HepG2 (cell line): ENCODE data around the gene SYT7. TPM values are rescaled to one million over a fixed set of nuclear protein-coding genes. Genes with fewer than 3 reads are reported as not detected.

Experiments used
- ATAC-seq: fragments of 200-7000 bp; cut with Tn5 transposase; 3 replicates; pipeline ENCODE4 v1.9.1; 2020; ENCODE audit warnings: mild to moderate bottlenecking, moderate library complexity
- BruUV-seq: library from RNA; stranded (reverse); fragments of 400-500 nt; replicated peaks from 2 replicates; lab custom pipeline; 2021; lab: Mats Ljungman, UMichigan
- CTCF ChIA-PET: fragments of 300-600 bp; formaldehyde crosslinking; extraction: SDS; loops from one replicate; lab custom pipeline; 2021; ENCODE audit warnings: low total read pairs, inconsistent platforms, low intra/inter-chr PET ratio; lab: Yijun Ruan, JAX
- POLR2A ChIA-PET: fragments of 350-600 bp; sonication (Branson Sonifier 250); formaldehyde crosslinking; loops from one replicate; lab custom pipeline; 2020; ENCODE audit warnings: antibody characterized with exemption, inconsistent platforms; lab: Yijun Ruan, JAX
- DNase-seq: peaks from one replicate; pipeline ENCODE4 v3.0.0-alpha.2; 2015; ENCODE audit warnings: low spot score
- FAIRE-seq: peaks from 3 replicates; lab custom pipeline; 2011; peaks lifted over from hg19 to GRCh38; lab: Jason Lieb, UNC
- H2AFZ ChIP-seq: one replicate; pipeline ENCODE4 v1.6.1; 2011; ENCODE audit warnings: low read length, inconsistent platforms
- H3K27ac ChIP-seq: fragments of 300-600 bp; 3 replicates; pipeline ENCODE4 v1.8.0; 2011; ENCODE audit warnings: mixed run types, mild to moderate bottlenecking, mixed read lengths, low read length, inconsistent platforms; ENCODE audit not compliant: insufficient read depth; ENCODE audit errors: extremely low read length
- H3K27me3 ChIP-seq, 2 experiments: fragments of 200-600 bp in 1 of 2; 2 replicates in 1 of 2; 3 replicates in 1 of 2; pipeline versions ENCODE4 v1.6.0 to v1.8.0; 2011; ENCODE audit warnings: low read length in 2 of 2, mild to moderate bottlenecking in 2 of 2, moderate library complexity in 2 of 2, inconsistent platforms in 1 of 2; ENCODE audit not compliant: insufficient read depth in 2 of 2, control insufficient read depth in 1 of 2
- H3K36me3 ChIP-seq, 2 experiments: fragments of 200-600 bp in 1 of 2; replicated peaks in 1 of 2; 2 replicates in 1 of 2; 3 replicates in 1 of 2; pipeline versions ENCODE4 v1.5.1 to v1.8.0; 2011; ENCODE audit warnings: low read length in 2 of 2, inconsistent platforms in 1 of 2; ENCODE audit not compliant: insufficient read depth in 2 of 2, control insufficient read depth in 1 of 2
- H3K4me1 ChIP-seq: 2 replicates; pipeline ENCODE4 v1.5.1; 2012; ENCODE audit warnings: low read length, inconsistent platforms; ENCODE audit not compliant: insufficient read depth
- H3K4me2 ChIP-seq: 2 replicates; pipeline ENCODE4 v1.6.0; 2011; ENCODE audit warnings: low read depth, low read length, inconsistent platforms
- H3K4me3 ChIP-seq, 3 experiments: fragments of 200-600 bp in 1 of 3; sonication (generic), shearing (Covaris generic) in 1 of 3; replicated peaks in 1 of 3; 2 replicates each; pipeline ENCODE4 v1.5.1; 2011 to 2016; ENCODE audit warnings: low read length in 3 of 3, inconsistent platforms in 2 of 3, low read depth in 2 of 3, mild to moderate bottlenecking in 2 of 3, control low read depth in 1 of 3, mixed read lengths in 1 of 3; ENCODE audit not compliant: insufficient read depth in 1 of 3
- H3K79me2 ChIP-seq: one replicate; pipeline ENCODE4 v1.6.1; 2011; ENCODE audit warnings: low read length, inconsistent platforms; ENCODE audit not compliant: insufficient read depth
- H3K9ac ChIP-seq: 2 replicates; pipeline ENCODE4 v1.6.0; 2011; ENCODE audit warnings: mild to moderate bottlenecking, low read depth, low read length, inconsistent platforms; ENCODE audit not compliant: insufficient read depth
- H3K9me3 ChIP-seq: 2 replicates; pipeline ENCODE4 v1.5.1; 2012; ENCODE audit warnings: mild to moderate bottlenecking, low read length
- H4K20me1 ChIP-seq: 2 replicates; pipeline ENCODE4 v1.6.0; 2011; ENCODE audit warnings: inconsistent platforms, mild to moderate bottlenecking, low read length, moderate library complexity; ENCODE audit not compliant: insufficient read depth
- CREB1 ChIP-seq, 2 experiments: fragments of 450-650 bp in 1 of 2; IDR thresholded peaks; 2 replicates each; pipeline ENCODE4 v1.6.1; 2016 to 2017; ENCODE audit warnings: control low read depth in 1 of 2, mild to moderate bottlenecking in 1 of 2, missing compliant biosample characterization in 1 of 2, missing genetic modification characterization in 1 of 2
- CSRNP2 ChIP-seq: sonication (generic); formaldehyde crosslinking; conservative IDR thresholded peaks from 2 replicates; pipeline ENCODE4 v1.8.0; 2022; ENCODE audit warnings: low read depth, missing genetic modification reagents
- POLR2AphosphoS2 ChIP-seq: IDR thresholded peaks from 2 replicates; pipeline ENCODE4 v1.6.1; 2011; ENCODE audit warnings: low read depth, low read length, improper control_type of control experiment
- RERE ChIP-seq: IDR thresholded peaks from 2 replicates; pipeline ENCODE4 v1.6.1; 2016; ENCODE audit warnings: low read depth, missing genetic modification reagents, missing compliant biosample characterization
- RFX3 ChIP-seq: IDR thresholded peaks from 2 replicates; pipeline ENCODE4 v1.6.1; 2016; ENCODE audit warnings: missing biosample characterization, missing genetic modification reagents
- SP2 ChIP-seq: sonication (generic); formaldehyde crosslinking; IDR thresholded peaks from 2 replicates; pipeline ENCODE4 v1.5.1; 2020; ENCODE audit warnings: mild to moderate bottlenecking, missing genetic modification reagents
- YEATS2 ChIP-seq: sonication (generic); formaldehyde crosslinking; IDR thresholded peaks from 2 replicates; pipeline ENCODE4 v1.4.0; 2020; ENCODE audit warnings: missing genetic modification reagents, borderline replicate concordance
- ZFAT ChIP-seq: sonication (generic); formaldehyde crosslinking; conservative IDR thresholded peaks from 2 replicates; pipeline ENCODE4 v1.8.1; 2023; ENCODE audit warnings: missing genetic modification reagents, inconsistent platforms
- ZFX ChIP-seq: sonication (generic); formaldehyde crosslinking; IDR thresholded peaks from 2 replicates; pipeline ENCODE4 v1.4.0; 2020; ENCODE audit warnings: mild to moderate bottlenecking, low read depth, missing genetic modification reagents, moderate library complexity
- ZNF782 ChIP-seq: sonication (generic); formaldehyde crosslinking; IDR thresholded peaks from 2 replicates; pipeline ENCODE4 v1.4.0; 2020; ENCODE audit warnings: missing genetic modification reagents, mild to moderate bottlenecking, borderline replicate concordance
- WGBS: methylation state at CpG from one replicate; pipeline ENCODE4 v1.1.6; 2017; ENCODE audit warnings: low lambda C conversion rate; 5-methylcytosine and 5-hydroxymethylcytosine counted together
- in situ Hi-C: cut with HindIII; loops from 2 replicates; pipeline ENCODE4 v1.10.0; 2017; ENCODE audit warnings: low pct_unique_long_range_greater_than_20kb; ENCODE audit not compliant: extremely low pct_ligation_motif_present
- intact Hi-C: fragments of 100-400 bp; cut with micrococcal nuclease; formaldehyde crosslinking; loops from one replicate; pipeline ENCODE4 v1.10.0; 2022; ENCODE audit not compliant: unreplicated experiment
- polyA plus RNA-seq, 8 experiments: library from polyadenylated mRNA; depleted of rRNA in 3 of 8; stranded (reverse) in 7 of 8; unstranded in 1 of 8; fragments of >200 nt; fragmentation: Illumina TruSeq in 4 of 8; extraction: Trizol in 4 of 8; gene quantifications; 2 replicates each; pipeline versions ENCODE4 v1.2.1 to v1.2.3, GENCODE V29; 2011 to 2016; ENCODE audit warnings: low read depth in 4 of 8, missing spikeins in 1 of 8, mixed read lengths in 1 of 8; ENCODE audit not compliant: insufficient read depth in 1 of 8
- total RNA-seq, 5 experiments: library from RNA; depleted of rRNA; stranded (reverse); fragments of >200 nt; fragmentation: Illumina TruSeq; extraction: Trizol; gene quantifications; 2 replicates each; pipeline ENCODE4 v1.2.3, GENCODE V29; 2016; ENCODE audit warnings: low read depth in 1 of 5

Gene SYT7
- total and polyA plus RNA-seq, 2 of the 13 experiments (the other 11 are each of a cell fraction or from before 2014, with no cell fraction given), result 1.4 to 4.4 TPM

GRCh38 chr11:61486011-61486620 lies 94.8 kb downstream of the SYT7 start:
- peaks cover 2 to 39% of the 10 kb centered on the region in 2 experiments for H3K27me3 ChIP-seq
- in situ Hi-C loops (no loop called here), intact Hi-C loops (no loop called here)
- no peaks in the 10 kb centered on the region for H3K9me3 ChIP-seq
- FAIRE-seq (no peak), DNase-seq (no peak), ATAC-seq (no peak)
- no peak overlapping the region for H3K4me2 ChIP-seq
- no peak overlapping the region for H2AFZ ChIP-seq
- ChIA-PET CTCF (no interaction called here), POLR2A (no interaction called here)
- WGBS, result 16% methylated on average over 4 of the region's 6 CpGs
- no peak overlapping the region for H3K27ac ChIP-seq
- H3K36me3 ChIP-seq, result no peaks in the 10 kb centered on the region
- H4K20me1 ChIP-seq, result no peaks in the 10 kb centered on the region
- H3K4me1 ChIP-seq, result peaks cover 67% of the 10 kb centered on the region
- no peak overlapping the region for H3K4me3 ChIP-seq
- no peak for TF ChIP-seq ZFX
- TF ChIP-seq SP2 (CRISPR knock-in tag), result no peak
- no peak for TF ChIP-seq RFX3 (CRISPR knock-in tag)
- no peaks in the 10 kb centered on the region for H3K79me2 ChIP-seq
- BruUV-seq, result no TSS peak
- H3K9ac ChIP-seq, result no peak overlapping the region

- Histone ChIP-seq H3K4me3 (no peak overlapping the region), H3K4me2 (no peak overlapping the region), H3K9me3 (no peaks in the 10 kb centered on the region), H3K9ac (no peak overlapping the region), H4K20me1 (no peaks in the 10 kb centered on the region), H3K4me1 (peaks cover 59% of the 10 kb centered on the region), H2AFZ (no peak overlapping the region), H3K36me3 (no peaks in the 10 kb centered on the region), H3K79me2 (no peaks in the 10 kb centered on the region), H3K27ac (no peak overlapping the region), H3K27me3 (peaks cover 2 to 48% of the 10 kb centered on the region in 2 experiments)
- FAIRE-seq (no peak), DNase-seq (no peak), ATAC-seq (no peak)
- CTCF ChIA-PET, result no interaction called here
- TF ChIP-seq ZFAT (CRISPR knock-in tag) (no peak), ZNF782 (CRISPR knock-in tag) (no peak), CREB1 (IDR thresholded peaks at IDR 0.05) (peak; percentile 25; the same call in 1 of the 2 replicates), CREB1 (CRISPR knock-in tag; IDR thresholded peaks at IDR 0.05) (no peak), POLR2AphosphoS2 (no peak), CSRNP2 (CRISPR knock-in tag) (no peak), YEATS2 (CRISPR knock-in tag) (no peak), RERE (CRISPR knock-in tag) (no peak)
- no TSS peak for BruUV-seq
- WGBS, result 44% methylated on average over 2 of the region's 11 CpGs
- POLR2A ChIA-PET, result no interaction called here
- in situ Hi-C loops (no loop called here), intact Hi-C loops (no loop called here)
Observed at GRCh38 chr11:61485080-61485479, 95.8 kb downstream of the SYT7 start.
